Type B pancreatic cell (in vitro differentiated cells): ENCODE data around the gene PRDM8. TPM values are rescaled to one million over a fixed set of nuclear protein-coding genes. Genes with fewer than 3 reads are reported as not detected.

Source experiments
- DNase-seq: peaks from one replicate; pipeline ENCODE4 v3.0.0; 2021; ENCODE audit warnings: mixed read lengths; ENCODE audit not compliant: unreplicated experiment; ENCODE audit errors: extremely low spot score
- H3K27ac Mint-ChIP-seq: 2 replicates; pipeline ENCODE4 v1.8.0; 2021; ENCODE audit warnings: mild to moderate bottlenecking, mixed read lengths
- H3K27me3 Mint-ChIP-seq: 2 replicates; pipeline ENCODE4 v1.8.0; 2021; ENCODE audit warnings: mixed read lengths
- H3K36me3 Mint-ChIP-seq: 2 replicates; pipeline ENCODE4 v1.8.0; 2021; ENCODE audit warnings: mixed read lengths
- H3K4me1 Mint-ChIP-seq: one replicate; pipeline ENCODE4 v1.8.0; 2021; ENCODE audit warnings: mixed read lengths; ENCODE audit not compliant: unreplicated experiment
- H3K4me3 Mint-ChIP-seq: 2 replicates; pipeline ENCODE4 v1.8.0; 2021; ENCODE audit warnings: mild to moderate bottlenecking, mixed read lengths
- H3K9me3 Mint-ChIP-seq: 2 replicates; pipeline ENCODE4 v1.8.0; 2021; ENCODE audit warnings: mixed read lengths
- CTCF ChIP-seq: fragments of 200-600 bp; sonication (generic); conservative IDR thresholded peaks from 2 replicates; pipeline ENCODE4 v1.5.0; 2021; ENCODE audit warnings: antibody characterized with exemption, mild to moderate bottlenecking
- total RNA-seq: library from RNA; stranded (reverse); gene quantifications from 2 replicates; pipeline ENCODE4 v1.2.1, GENCODE V29; 2021; ENCODE audit warnings: low replicate concordance

Gene PRDM8
- total RNA-seq, 1 donor from 2014 or later = 6.2 TPM

GRCh38 chr4:80155316-80155982 is 41.9 kb upstream of the PRDM8 start:
- TF ChIP-seq CTCF = no peak
- H3K9me3 Mint-ChIP-seq = no peaks in the 10 kb centered on the region
- no peak for DNase-seq
- peaks cover 5% of the 10 kb centered on the region for H3K4me1 Mint-ChIP-seq
- H3K4me3 Mint-ChIP-seq = no peak overlapping the region
- H3K36me3 Mint-ChIP-seq = no peaks in the 10 kb centered on the region
- peaks cover 14% of the 10 kb centered on the region for H3K27me3 Mint-ChIP-seq
- no peak overlapping the region for H3K27ac Mint-ChIP-seq

- no peaks in the 10 kb centered on the region for H3K36me3 Mint-ChIP-seq
- peaks cover 5% of the 10 kb centered on the region for H3K4me1 Mint-ChIP-seq
- H3K4me3 Mint-ChIP-seq = no peak overlapping the region
- H3K9me3 Mint-ChIP-seq = no peaks in the 10 kb centered on the region
- no peak overlapping the region for H3K27ac Mint-ChIP-seq
- TF ChIP-seq CTCF = no peak
- DNase-seq = no peak
- H3K27me3 Mint-ChIP-seq = peaks cover 12% of the 10 kb centered on the region
Observed at GRCh38 chr4:80156410-80156809, 40.9 kb upstream of the PRDM8 start.

- no peaks in the 10 kb centered on the region for H3K4me1 Mint-ChIP-seq
- peaks cover 24% of the 10 kb centered on the region for H3K27me3 Mint-ChIP-seq
- TF ChIP-seq CTCF = no peak
- no peak overlapping the region for H3K27ac Mint-ChIP-seq
- DNase-seq = no peak
- H3K4me3 Mint-ChIP-seq = no peak overlapping the region
- no peaks in the 10 kb centered on the region for H3K36me3 Mint-ChIP-seq
- no peaks in the 10 kb centered on the region for H3K9me3 Mint-ChIP-seq
Observed at GRCh38 chr4:80161413-80162058, 35.8 kb upstream of the PRDM8 start.

- Mint-ChIP-seq H3K4me1 (no peaks in the 10 kb centered on the region), H3K27me3 (peaks cover 23% of the 10 kb centered on the region), H3K27ac (no peak overlapping the region), H3K36me3 (no peaks in the 10 kb centered on the region), H3K9me3 (no peaks in the 10 kb centered on the region), H3K4me3 (no peak overlapping the region)
- no peak for DNase-seq
- no peak for TF ChIP-seq CTCF
Observed at GRCh38 chr4:80162418-80162817, 34.9 kb upstream of the PRDM8 start.

GRCh38 chr4:80165855-80166254 is 31.4 kb upstream of the PRDM8 start:
- Mint-ChIP-seq H3K36me3 (no peaks in the 10 kb centered on the region), H3K4me3 (no peak overlapping the region), H3K27me3 (peaks cover 33% of the 10 kb centered on the region), H3K4me1 (no peaks in the 10 kb centered on the region), H3K27ac (no peak overlapping the region), H3K9me3 (no peaks in the 10 kb centered on the region)
- TF ChIP-seq CTCF = no peak
- no peak for DNase-seq
